Heart right ventricle (tissue), 16 donors: ENCODE data around the gene BRICD5. TPM values are rescaled to one million over a fixed set of nuclear protein-coding genes. Genes with fewer than 3 reads are reported as not detected.

Source experiments
- ATAC-seq, 8 donors: fragments of 200-7000 bp; cut with Tn5 transposase; one replicate each; pipeline ENCODE4 v1.9.1; 2020; ENCODE audit warnings: mild to moderate bottlenecking in 8 of 8, moderate library complexity in 8 of 8, moderate number of reproducible peaks in 1 of 8
- DNase-seq, 2 donors: peaks; one replicate each; pipeline ENCODE4 v3.0.0-alpha.2; 2020
- H3K27ac ChIP-seq, 10 donors: fragments of 200-600 bp; sonication (generic) in 2 of 10; one replicate each; pipeline versions ENCODE4 v1.5.0 to v1.8.0; 2020 to 2022; ENCODE audit warnings: mild to moderate bottlenecking in 3 of 10
- H3K27me3 ChIP-seq, 7 donors: fragments of 200-600 bp; one replicate each; pipeline ENCODE4 v1.8.0; 2021 to 2022; ENCODE audit warnings: mild to moderate bottlenecking in 2 of 7
- H3K36me3 ChIP-seq, 9 donors: fragments of 200-600 bp; sonication (generic) in 1 of 9; one replicate each; pipeline versions ENCODE4 v1.5.0 to v1.8.0; 2020 to 2022; ENCODE audit warnings: mild to moderate bottlenecking in 2 of 9
- H3K4me1 ChIP-seq, 9 donors: fragments of 200-600 bp; sonication (generic) in 1 of 9; one replicate each; pipeline versions ENCODE4 v1.5.0 to v1.8.0; 2020 to 2022; ENCODE audit warnings: mild to moderate bottlenecking in 4 of 9
- H3K4me3 ChIP-seq, 10 donors: fragments of 200-600 bp; sonication (generic) in 2 of 10; one replicate each; pipeline versions ENCODE4 v1.5.0 to v1.8.0; 2020 to 2022; ENCODE audit warnings: mild to moderate bottlenecking in 7 of 10, moderate library complexity in 2 of 10
- H3K9me3 ChIP-seq, 11 donors: fragments of 200-600 bp in 10 of 11; sonication (generic) in 2 of 11; one replicate each; pipeline versions ENCODE4 v1.5.0 to v1.8.0; 2013 to 2022; ENCODE audit warnings: mild to moderate bottlenecking in 2 of 11, control low read depth in 1 of 11, moderate library complexity in 1 of 11
- CTCF ChIP-seq, 9 donors: fragments of 200-600 bp; sonication (generic) in 2 of 9; IDR thresholded peaks; one replicate each; pipeline versions ENCODE4 v1.5.0 to v1.8.0; 2021 to 2022; ENCODE audit warnings: antibody characterized with exemption in 9 of 9, mild to moderate bottlenecking in 5 of 9, moderate library complexity in 1 of 9
- WGBS, 2 donors: extraction: QIAGEN DNeasy Blood & Tissue Kit; methylation state at CpG; one replicate each; pipeline ENCODE4 v1.1.7; 2013; ENCODE audit warnings: inconsistent platforms in 1 of 2; 5-methylcytosine and 5-hydroxymethylcytosine counted together
- intact Hi-C, 10 donors: fragments of 100-400 bp; cut with DNase I; formaldehyde crosslinking; loops; one replicate each; pipeline versions ENCODE4 v1.11.1 to v1.14.2; 2022
- polyA plus RNA-seq, 2 donors: library from polyadenylated mRNA; stranded (reverse); fragments of 200-250 nt; gene quantifications; one replicate each; pipeline ENCODE4 v1.2.3, GENCODE V29; 2013
- total RNA-seq, 10 donors: library from RNA; stranded (reverse); fragmentation: NEBNext Ultra II Directional in 3 of 10; extraction: Animal tissue kit (Norgen Biotek cat#: 25700) in 3 of 10; gene quantifications; one replicate each; pipeline versions ENCODE4 v1.2.1 to v1.2.4, GENCODE V29; 2021 to 2023
- donor health status: Arrhythmogenic right ventricular cardiomyopathy.
- donor health status: ischemic (EF 13 %, LVEDD 7.1; RV severe dilation, severe dysfunction).
- donor health status: healthy with polysubstance abuse.
- donor health status: DM: no; HTN: yes; CAD: no.
- donor health status: DM: no; HTN: no; CAD: no.
- donor health status: ischemic (EF 25% LVEDD 6.9; RV normal size, moderate dysfunction).
- donor health status: ischemic (EF 25% LVEDD 5.7; RV mildly dilated, moderate dysfunction).
- donor health status: healthy.
- donor health status: DM: yes; HTN: yes; CAD: no.
- donor health status: Ischemic cardiomyopathy.
- donor health status: ischemic (EF 35%, LVEDD 5.7; RV mildly dilated, moderate dysfunction).
- donor health status: nonischemic (EF 11% LVEDD 7.7; RV severe dilation, severe dysfunction).
- donor health status: DM: yes; HTN: yes; CAD: no.
- donor health status: PGD.
- donor health status: ischemic (EF 29% LVEDD 5.4; RV normal size, mild dysfunction).
- donor health status: nonischemic (EF 23%, LVEDD 6.1; RV moderate dilation, normal function).

BRICD5 gene
- total and polyA plus RNA-seq, 12 donors = 4.3 to 31.7 (median 7.7) TPM

GRCh38 chr16:2175454-2175853 lies 35.2 kb downstream of the BRICD5 start:
- H3K27ac ChIP-seq = no peak overlapping the region
- no peak overlapping the region for H3K4me3 ChIP-seq
- TF ChIP-seq CTCF (IDR thresholded peaks at IDR 0.05) = no peak
- 89 to 95% methylated on average over 10 of the region's 10 CpGs for WGBS, 2 donors
- no peaks in the 10 kb centered on the region for H3K4me1 ChIP-seq
- peaks cover 0 to 3% (median 0%) of the 10 kb centered on the region in 7 donors for H3K27me3 ChIP-seq
- no peaks in the 10 kb centered on the region for H3K9me3 ChIP-seq
- peaks cover 0 to 77% (median 33%) of the 10 kb centered on the region in 9 donors for H3K36me3 ChIP-seq
- DNase-seq = no peak
- no peak for ATAC-seq
- intact Hi-C loops = no loop called here

GRCh38 chr16:2174396-2175131 lies 36.1 kb downstream of the BRICD5 start:
- WGBS, 2 donors = 90 to 91% methylated on average over 21 of the region's 21 CpGs
- peaks cover 0 to 84% (median 33%) of the 10 kb centered on the region in 9 donors for H3K36me3 ChIP-seq
- intact Hi-C loops = no loop called here

GRCh38 chr16:2173916-2174315 lies 36.7 kb downstream of the BRICD5 start:
- DNase-seq (no peak), ATAC-seq (no peak)
- Histone ChIP-seq H3K27me3 (peaks cover 0 to 3% (median 0%) of the 10 kb centered on the region in 7 donors), H3K36me3 (peaks cover 0 to 90% (median 33%) of the 10 kb centered on the region in 9 donors), H3K9me3 (no peaks in the 10 kb centered on the region), H3K4me1 (peaks cover 0 to 11% (median 0%) of the 10 kb centered on the region in 9 donors), H3K4me3 (no peak overlapping the region), H3K27ac (no peak overlapping the region)
- intact Hi-C loops = no loop called here
- no peak for TF ChIP-seq CTCF (IDR thresholded peaks at IDR 0.05)
- 96% methylated on average over 4 of the region's 4 CpGs for WGBS, 2 donors

More at GRCh38 chr16:2174396-2175131, 36.1 kb downstream of the BRICD5 start:
- Histone ChIP-seq H3K9me3 (no peaks in the 10 kb centered on the region), H3K4me3 (no peak overlapping the region), H3K27ac (no peak overlapping the region), H3K27me3 (peaks cover 0 to 3% (median 0%) of the 10 kb centered on the region in 7 donors), H3K4me1 (peaks cover 0 to 5% (median 0%) of the 10 kb centered on the region in 9 donors)
- no peak for TF ChIP-seq CTCF (IDR thresholded peaks at IDR 0.05)
- no peak for DNase-seq
- no peak for ATAC-seq

GRCh38 chr16:2173366-2173765 lies 37.3 kb downstream of the BRICD5 start:
- intact Hi-C loops = no loop called here
- TF ChIP-seq CTCF (IDR thresholded peaks at IDR 0.05) = no peak
- no peak for ATAC-seq
- Histone ChIP-seq H3K36me3 (peaks cover 0 to 94% (median 33%) of the 10 kb centered on the region in 9 donors), H3K4me3 (no peak overlapping the region), H3K9me3 (no peaks in the 10 kb centered on the region), H3K27ac (no peak overlapping the region), H3K27me3 (peaks cover 0 to under 1% (median 0%) of the 10 kb centered on the region in 7 donors), H3K4me1 (peaks cover 0 to 14% (median 0%) of the 10 kb centered on the region in 9 donors)
- 87 to 91% methylated on average over 14 of the region's 14 CpGs for WGBS, 2 donors
- DNase-seq = no peak
